HuH-7.5 (cell line): ENCODE results near the gene LAMA2.
"Not testable (repeated sequence)": the region's sequence is repeated elsewhere in the genome, so short reads cannot be mapped to it uniquely, and the experiment has no call there.

Experiments
- DNase-seq: peaks from one replicate; pipeline ENCODE4 v3.0.0; 2011; ENCODE audit warnings: low spot score

Gene LAMA2

DNA sequence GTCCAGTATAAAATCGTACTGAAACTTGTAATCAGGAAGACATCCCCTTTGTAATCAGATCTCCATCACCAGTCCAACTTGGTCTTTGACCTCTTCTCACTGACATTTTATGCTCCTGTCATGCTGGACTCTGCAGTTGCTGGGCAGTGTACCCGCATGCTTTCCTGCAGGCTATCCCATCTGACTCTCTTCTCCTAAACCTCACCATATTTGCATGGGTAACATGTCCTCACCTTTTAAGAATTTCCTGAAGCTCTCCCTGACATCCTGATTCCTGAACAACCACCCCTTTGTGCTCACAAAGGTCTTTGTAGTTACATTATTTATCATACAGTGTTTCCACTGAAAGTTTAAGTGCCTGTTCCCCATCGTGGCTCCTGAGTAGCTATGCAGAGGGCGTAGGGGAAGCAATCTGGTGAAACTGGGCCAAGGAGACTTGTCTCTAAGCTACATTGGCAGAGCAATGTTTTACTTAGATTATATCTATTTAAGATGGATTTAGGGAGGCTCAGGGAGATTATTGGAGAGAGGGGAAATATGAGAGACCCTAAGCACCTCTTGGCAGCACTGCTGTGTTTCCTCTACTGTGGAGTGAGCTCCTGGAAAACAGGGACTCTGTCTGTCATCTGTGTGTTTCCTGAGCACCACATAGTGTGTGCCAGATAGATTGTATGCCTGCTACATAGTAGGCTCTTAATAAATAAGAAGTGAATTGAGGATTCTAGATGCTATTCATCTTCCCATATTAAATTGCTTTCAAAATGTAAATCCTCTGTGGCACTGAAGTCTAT, 124.0 kb downstream of the LAMA2 start:
- no peak for DNase-seq

DNA sequence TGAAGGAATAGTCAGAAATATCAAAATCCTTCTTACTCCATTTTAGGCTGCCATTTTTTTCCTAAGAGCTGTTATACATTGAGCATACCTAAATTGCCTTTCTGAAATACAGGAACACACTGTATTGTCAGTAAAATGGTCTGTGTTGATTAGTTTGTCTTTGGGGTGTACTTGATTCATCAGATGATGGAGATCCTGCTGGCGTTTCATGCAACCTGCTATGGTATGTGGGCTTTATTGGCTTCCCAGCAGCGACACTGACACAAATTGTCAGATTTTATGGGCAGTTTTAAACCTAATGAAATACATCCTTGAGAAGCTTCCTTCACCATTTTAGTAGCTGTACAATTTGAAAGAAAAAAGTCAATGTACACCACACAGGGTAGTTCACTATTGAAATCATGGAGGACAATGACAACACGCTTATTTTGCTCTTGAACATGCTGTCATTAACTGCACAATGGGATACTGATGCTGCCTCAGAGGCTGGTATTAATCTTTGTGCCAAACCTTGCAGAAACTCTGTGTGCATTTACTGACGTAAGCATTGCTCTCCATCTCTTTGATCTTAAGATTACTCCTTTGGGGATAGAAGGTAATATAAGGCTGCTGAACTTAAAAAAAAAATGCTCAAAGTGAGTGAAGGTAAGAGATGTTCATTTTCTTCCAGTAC, 124.9 kb downstream of the LAMA2 start:
- no peak for DNase-seq

DNA sequence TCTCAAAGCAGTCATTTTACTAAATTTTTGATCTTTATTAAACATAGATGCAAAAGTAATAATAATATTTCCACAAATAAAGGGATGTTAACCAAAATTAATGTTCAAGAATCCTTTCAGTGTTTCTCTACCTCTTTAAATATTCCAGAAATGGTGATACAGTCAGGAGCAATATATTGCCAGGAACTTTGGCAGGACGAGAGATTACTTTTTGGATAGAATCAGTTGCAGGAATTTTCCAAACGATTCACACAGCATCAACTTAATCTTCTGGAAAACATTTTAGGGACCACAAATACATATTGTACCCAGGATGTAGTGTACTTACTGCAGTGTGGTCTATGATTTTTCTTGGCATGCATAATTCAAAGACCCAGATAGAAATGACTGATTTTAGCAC, 125.7 kb downstream of the LAMA2 start:
- no peak for DNase-seq

DNA sequence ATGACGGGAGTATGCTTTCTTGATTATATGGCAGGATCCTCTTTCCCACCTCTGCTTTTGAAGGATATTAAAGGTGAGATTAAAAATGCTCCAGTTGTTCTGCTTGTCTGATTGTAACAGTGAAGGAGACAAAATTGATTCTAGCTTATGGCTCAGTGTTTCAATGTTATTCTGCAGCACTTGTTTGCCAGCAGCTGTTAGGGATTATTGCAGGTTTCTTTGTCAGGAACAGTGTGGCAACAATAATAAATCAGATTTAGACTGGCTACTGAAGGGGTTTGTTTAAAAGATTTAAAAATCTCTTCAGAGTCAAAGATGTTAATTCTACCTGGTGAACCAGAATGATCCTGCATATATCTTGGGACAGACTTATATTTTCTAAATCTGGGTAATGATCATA, 126.9 kb downstream of the LAMA2 start:
- no peak for DNase-seq

DNA sequence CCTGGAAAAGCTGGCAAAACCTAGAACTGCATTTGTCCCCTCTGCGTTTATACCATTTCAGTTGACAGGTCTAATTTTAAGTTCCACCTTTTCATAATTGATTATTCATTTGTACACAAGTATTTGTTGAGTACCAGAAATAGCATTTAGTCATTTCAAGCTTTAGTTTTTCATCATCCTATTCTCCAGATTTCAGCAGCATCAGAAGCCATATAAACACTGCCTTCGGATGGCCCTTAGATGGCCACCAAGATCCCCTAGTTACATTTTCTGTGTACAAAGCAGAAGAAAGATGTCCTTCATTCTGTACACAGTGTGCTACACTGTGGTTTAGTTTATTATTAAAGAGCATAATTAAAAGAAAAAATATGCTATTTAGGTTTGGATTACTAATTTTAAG, 131.4 kb downstream of the LAMA2 start:
- no peak for DNase-seq

DNA sequence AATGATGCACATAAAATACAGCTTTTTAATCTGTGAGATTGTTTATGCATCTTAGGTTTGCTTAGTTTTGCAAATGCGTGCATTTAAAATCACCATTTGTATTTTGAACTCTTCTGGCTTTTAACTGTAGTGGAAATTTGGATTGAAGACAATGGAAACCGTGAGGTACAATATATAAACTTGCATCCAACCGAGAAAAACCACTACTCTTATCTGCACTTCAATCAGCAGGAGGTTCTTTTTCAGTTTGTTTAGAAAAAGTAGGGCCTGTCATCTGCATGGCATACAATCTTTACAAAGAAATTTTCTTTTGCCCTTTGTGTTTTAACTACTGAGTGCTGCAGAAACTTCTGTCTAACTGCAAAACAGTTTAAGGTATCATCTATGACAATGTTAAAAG, 132.8 kb downstream of the LAMA2 start:
- no peak for DNase-seq

DNA sequence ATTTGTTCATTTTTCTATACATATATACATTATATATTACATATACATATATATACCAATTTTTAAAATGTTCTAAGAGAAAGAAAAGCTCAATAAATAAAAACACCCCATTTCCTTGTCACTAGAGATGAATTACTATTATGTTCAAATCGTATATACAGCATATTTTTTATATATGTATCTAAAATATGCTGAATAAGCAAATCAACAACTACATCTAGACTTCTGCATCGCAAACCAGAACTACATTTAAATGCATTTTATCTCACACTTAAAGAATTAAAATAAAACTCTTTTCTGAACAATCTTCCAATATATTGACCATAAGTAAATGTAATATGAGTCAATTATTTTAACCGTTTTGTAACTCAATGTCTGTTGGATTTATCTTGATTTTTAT, 133.9 kb downstream of the LAMA2 start:
- no peak for DNase-seq

DNA sequence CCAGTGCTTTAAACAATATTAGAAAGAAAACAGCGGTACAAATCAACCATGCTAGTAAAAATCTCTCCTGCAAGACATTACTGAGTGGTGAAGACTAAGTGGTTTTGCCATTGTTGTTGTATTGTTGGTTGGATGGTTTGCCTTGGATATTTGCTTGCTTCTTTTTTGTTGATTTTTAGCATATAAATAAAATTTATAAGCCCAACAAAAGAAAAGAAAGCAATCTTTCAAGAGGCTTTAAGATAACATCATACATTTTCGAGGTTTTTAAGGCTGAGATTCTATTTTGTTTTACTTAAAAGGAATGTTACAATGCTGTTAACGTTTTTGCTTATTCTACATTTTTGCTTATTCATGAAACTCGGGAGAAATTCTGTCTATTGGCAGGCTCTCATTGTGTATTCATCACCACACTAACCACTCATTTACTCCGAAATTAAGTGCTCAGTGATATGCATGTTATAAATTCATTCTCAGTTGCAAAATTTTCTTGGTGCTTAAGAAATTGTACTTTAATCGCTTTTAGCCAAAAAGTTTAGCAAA, 139.1 kb downstream of the LAMA2 start:
- DNase-seq, result no peak

DNA sequence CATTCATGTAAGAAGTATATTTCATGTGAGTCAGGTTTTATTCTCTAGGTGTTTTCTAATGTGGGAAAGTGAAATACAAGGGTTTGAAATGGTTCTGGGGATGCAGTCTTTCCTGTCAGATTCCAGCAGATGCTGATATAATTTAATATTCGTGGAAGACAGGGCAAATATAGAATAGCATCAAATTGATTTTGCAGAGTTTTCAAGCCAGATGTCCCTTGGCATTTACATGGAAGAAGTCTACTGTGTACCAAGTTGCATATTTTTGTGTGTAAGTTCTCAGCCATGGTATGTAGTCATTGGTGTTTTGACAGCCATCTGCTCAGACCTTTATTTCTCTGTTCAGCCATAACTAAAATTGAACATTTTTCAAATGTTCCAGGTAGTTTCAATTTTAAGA, 143.7 kb downstream of the LAMA2 start:
- no peak for DNase-seq

DNA sequence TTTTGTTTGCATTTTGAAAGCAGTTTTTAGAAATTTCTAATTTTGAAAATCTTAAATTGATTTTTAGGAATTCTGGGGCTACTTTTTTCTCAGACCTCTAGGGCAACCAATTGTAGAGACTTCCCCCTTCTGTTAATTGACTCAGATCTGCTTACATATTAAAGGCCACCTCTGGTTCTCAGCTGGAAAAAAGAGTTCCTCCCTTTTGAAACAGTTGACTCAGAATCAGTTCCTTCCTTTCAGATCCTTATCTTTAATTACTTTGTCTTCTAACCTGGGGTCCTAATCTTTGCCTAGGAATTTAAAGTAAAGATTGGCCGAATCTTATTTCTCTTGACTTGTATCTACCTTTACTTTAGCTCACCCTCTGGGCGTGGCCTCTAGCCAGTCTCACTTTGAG, 146.8 kb downstream of the LAMA2 start:
- no peak for DNase-seq

DNA sequence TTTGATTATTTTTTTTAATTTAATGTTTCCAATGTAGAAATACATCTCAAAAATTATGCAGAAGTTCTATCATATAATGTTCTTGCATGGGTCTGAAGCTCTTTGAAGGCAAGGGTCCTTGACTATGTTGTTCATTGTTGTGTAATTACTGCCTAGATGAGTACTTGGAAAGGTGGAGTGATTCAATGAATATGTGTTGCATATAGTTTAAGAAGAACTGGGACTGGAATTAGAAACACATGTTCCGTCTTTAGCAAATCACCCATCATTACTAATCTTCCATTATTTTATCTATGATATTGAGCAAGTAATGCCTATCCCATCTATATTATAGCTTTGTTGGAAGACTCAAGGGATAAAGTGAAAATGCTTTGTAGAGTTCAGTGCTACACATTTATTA, 147.3 kb downstream of the LAMA2 start:
- DNase-seq, result no peak

DNA sequence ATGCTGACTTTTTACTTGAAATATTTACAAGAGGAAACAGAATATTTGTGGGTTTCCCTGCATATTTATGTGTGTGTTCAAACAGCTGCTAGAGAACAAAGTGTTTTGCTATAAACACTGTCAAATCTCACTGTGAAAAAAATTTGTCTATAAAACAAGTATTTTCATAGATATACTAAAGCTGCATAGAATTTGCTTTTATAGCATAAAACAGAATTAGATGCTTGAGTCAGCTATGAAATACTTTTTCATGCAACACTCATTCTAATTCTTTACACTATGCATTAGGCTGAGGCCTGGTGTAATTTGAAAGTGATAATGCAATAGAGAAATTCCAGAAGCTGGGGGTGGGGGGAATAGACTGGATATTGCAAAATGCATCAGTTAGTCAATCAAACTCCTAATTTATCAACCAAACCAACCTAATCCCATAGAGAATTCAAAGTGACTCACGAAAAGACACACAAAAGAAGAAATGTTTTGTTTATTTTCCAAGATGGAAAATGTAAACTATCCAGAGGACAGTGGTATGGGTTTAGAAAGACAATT, 148.2 kb downstream of the LAMA2 start:
- DNase-seq, result no peak

DNA sequence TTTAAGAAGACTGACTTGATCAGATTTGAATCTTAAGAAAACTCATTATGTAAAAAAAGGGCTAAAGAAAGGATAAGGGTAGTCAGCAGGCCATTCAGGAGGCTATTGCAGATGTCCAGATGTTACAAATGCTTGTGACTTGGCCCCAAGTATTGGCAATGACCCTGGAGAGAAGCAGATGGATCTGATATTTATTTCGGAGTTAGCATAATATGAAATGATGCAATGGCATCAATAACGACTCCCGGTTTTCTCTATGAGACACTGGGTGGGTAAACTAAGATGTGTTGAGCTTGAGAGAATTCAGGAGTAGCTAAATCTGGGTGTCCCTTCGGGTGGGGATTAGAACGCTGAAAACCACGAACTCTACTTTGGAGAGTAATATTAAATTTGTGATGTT, 149.7 kb downstream of the LAMA2 start:
- no peak for DNase-seq

DNA sequence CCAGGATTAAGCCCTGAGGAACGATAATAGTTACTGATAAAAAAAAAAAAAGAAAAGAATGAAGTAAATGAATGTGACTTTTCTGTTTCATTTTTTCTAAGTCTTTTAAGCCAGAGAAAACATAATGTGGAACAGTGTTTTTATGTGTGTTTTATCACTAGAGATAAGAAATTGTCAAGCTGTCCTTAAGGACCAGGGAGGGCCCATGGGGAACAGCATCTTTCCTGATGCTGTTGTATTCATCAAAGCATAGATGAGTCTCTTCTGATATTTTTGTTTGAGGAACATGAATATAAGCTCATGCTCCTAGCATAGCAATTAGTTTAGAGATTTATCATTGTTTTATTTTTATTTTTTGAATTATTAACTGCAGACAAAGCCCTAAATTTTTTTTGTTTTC, 150.2 kb downstream of the LAMA2 start:
- no peak for DNase-seq

DNA sequence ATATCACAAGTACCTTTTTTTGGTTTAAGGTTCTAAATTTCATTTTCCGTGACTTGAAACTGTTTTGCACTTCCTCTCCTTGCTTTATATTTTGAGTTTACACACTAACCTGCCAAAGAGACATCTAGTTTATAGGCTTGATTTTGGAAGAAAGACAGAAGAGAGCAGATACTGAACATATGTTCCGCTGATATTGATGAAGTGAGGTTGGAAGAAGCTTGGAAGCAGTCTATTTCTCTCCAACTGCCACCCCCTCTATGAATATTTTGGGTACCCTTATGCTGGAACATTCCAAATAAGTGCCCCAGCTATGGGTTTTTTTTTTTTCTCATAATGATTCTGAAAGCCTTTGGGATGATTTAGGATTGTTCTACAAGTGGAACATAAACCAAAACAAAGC, 150.6 kb downstream of the LAMA2 start:
- DNase-seq, result no peak

DNA sequence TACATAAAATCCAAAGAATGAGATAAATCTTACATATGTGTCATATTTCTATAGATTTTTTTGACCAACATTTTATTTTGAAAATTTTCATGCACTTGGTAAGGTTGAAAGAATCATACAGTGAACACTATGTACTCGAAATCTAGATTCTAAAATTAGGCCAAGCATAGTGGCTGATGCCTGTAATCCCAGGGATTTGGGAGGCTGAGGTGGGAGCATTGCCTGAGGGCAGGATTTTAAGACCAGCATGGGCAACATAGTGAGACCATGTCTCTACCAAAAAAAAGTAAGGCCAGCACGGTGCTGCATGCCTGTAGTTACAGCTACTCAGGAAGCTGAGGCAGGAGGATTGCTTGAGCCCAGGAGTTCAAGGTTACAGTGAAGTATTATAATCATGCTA, 158.6 kb downstream of the LAMA2 start:
- DNase-seq, result no peak

DNA sequence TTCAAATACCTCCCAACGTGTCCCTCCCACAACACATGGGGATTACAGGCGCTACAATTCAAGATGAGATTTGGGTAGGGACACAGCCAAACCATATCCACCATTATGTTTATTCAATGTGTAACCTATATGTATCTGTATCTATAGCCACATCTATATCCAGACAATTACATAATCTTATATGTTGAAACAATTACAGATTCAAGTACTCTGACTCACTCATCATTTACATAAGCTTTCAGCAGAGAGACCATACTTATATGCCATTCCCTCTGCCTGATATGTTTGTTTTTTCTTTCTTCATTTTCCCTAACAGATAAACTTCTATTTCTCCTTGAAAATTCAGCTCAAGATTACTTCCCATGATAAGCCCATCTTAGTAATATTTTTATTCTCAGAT, 163.6 kb downstream of the LAMA2 start:
- DNase-seq, result no peak

DNA sequence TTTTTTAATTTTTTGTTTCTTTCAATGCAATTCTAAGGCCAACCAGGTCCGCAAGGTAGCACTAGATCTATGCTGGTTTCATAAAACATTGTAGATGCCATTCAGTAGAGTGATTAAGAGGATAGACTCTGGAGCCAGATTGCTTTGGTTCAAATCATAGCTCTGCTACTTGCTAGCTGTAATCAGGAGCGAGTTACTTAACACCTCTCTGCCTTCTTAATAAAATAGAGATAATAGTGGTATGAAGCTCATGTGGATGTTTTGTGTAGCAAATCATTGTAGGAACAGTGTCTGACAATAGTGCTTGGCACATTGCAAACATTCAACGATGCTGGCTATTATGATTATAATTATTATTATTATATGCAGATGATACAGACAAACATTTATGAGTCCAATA, 164.9 kb downstream of the LAMA2 start:
- DNase-seq, result no peak

DNA sequence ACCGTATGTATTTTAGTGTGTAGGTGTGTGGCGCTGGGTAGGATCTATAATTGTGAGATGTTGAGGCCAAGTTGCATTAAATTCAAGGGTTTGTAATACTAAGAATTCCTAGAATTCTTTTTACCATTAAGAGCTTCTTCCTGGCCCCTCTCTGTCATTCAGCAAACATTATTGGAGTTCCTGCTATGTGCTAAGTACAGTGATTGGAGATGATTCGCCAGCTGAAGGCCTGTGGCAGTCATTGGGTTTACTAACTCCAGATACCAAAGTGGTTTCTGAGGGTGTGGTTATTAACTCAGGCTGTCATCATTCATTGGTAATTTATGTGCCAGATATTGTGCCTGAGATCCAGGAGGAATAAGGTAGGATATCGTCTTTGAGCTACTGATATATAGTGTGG, 167.1 kb downstream of the LAMA2 start:
- DNase-seq, result no peak

DNA sequence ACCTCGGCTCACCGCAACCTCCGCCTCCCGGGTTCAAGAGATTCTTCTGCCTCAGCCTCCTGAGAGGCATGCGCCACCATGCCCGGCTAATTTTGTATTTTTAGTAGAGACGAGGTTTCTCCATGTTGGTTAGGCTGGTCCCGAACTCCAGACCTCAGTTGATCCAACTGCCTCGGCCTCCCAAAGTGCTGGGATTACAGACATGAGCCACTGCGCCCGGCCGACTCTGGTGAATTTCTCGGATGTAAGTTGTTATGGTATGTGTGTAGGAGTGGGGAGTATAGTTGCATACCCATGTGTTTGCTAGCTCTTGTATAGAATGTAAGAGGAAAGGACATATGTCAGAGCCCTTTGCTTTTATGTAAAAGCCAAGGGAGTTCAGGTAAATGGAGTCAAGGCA, 170.2 kb downstream of the LAMA2 start:
- not testable (repeated sequence) for DNase-seq

DNA sequence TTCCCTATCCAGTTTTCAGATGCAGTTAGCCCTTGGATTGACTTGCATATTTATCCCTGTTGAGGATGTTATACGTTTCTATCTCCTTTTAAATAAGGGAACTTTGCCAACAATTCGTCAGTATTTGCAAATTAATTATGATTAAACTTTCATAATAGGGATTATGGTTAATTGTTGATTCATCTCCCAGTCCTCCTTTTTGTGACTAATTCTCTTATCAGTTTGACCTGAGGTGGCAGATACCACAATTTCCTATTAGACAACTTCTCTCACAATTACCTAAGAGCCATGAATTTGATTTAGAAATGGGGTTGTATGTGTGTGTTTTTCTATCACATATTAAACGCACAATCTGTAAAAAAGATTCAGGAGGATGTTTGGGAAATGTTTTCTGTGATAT, 172.9 kb downstream of the LAMA2 start:
- DNase-seq, result no peak

DNA sequence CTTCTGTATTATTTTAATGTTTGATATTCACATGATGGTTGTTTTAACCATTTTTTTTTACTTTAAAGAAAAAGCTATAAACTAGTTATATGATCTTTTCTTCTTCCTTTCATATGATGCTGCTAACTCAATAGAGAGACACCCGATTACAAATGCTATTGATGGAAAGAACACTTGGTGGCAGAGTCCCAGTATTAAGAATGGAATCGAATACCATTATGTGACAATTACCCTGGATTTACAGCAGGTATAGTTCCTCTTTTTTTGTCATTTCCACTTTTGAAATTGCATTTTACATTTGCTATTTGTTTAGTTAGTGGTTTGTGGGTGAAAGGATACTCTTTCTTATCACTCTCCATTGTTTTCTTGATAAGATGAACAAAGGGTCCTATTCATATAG, 176.7 kb downstream of the LAMA2 start:
- no peak for DNase-seq

DNA sequence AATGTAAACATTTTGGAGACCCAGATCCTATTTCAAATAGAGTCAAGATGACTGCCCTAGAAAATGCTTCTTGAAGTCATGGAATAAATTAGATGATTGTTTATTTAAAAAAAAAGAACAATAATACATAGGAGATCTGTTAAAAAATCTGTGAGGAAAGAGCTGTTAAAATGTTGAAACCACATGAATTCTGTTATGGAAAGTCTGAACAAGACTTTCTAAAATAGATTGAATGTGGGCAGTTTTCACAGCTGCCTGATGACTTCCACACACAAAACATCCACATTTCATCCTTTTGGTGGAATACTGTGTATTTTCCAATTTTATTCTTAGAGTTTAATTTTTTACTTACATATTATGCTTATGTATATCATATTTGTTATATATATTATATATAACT, 186.1 kb downstream of the LAMA2 start:
- no peak for DNase-seq
